Panc1 (cell line): Measurements from ENCODE around the gene CDCA4. TPM values are rescaled to one million over a fixed set of nuclear protein-coding genes. Genes with fewer than 3 reads are reported as not detected.

Experiments
- ATAC-seq: fragments of 200-7000 bp; cut with Tn5 transposase; 2 replicates; pipeline ENCODE4 v1.9.1; 2020; ENCODE audit warnings: mild to moderate bottlenecking, moderate library complexity
- BruUV-seq: library from RNA; stranded (reverse); fragments of 400-500 nt; replicated peaks from 2 replicates; lab custom pipeline; 2021; lab: Mats Ljungman, UMichigan
- CTCF ChIA-PET: fragments of 300-600 bp; sonication (Branson Sonifier 250); formaldehyde crosslinking; loops from one replicate; lab custom pipeline; 2022; ENCODE audit warnings: antibody characterized with exemption; lab: Charles Lee
- POLR2A ChIA-PET: fragments of 300-600 bp; sonication (Branson Sonifier 250); formaldehyde crosslinking; loops from one replicate; lab custom pipeline; 2022; ENCODE audit warnings: antibody characterized with exemption; lab: Charles Lee
- DNase-seq: peaks from one replicate; pipeline ENCODE4 v3.0.0-alpha.2; 2010; ENCODE audit warnings: low read depth, low spot score
- H3K27ac ChIP-seq: 2 replicates; pipeline ENCODE4 v1.5.1; 2011; ENCODE audit warnings: mild to moderate bottlenecking, low read length, inconsistent platforms
- H3K27me3 ChIP-seq: fragments of 200-500 bp; sonication (Bioruptor generic); 2 replicates; pipeline ENCODE4 v1.6.0; 2014; ENCODE audit warnings: low read length, inconsistent platforms; ENCODE audit not compliant: control insufficient read depth, insufficient read depth
- H3K36me3 ChIP-seq: fragments of 200-500 bp; sonication (Bioruptor generic); 2 replicates; pipeline ENCODE4 v1.5.1; 2014; ENCODE audit warnings: inconsistent platforms, mild to moderate bottlenecking, low read length, moderate library complexity; ENCODE audit not compliant: control insufficient read depth, insufficient read depth
- H3K4me1 ChIP-seq: 2 replicates; pipeline ENCODE4 v1.5.1; 2011; ENCODE audit warnings: inconsistent platforms, mild to moderate bottlenecking, low read length, moderate library complexity; ENCODE audit not compliant: control insufficient read depth, insufficient read depth
- H3K4me3 ChIP-seq, 2 experiments: 2 replicates each; pipeline ENCODE4 v1.5.1; 2011 to 2012; ENCODE audit warnings: low read depth in 2 of 2, low read length in 2 of 2, mild to moderate bottlenecking in 2 of 2, inconsistent platforms in 1 of 2, moderate library complexity in 1 of 2
- H3K9me3 ChIP-seq: fragments of 200-500 bp; sonication (Bioruptor generic); 2 replicates; pipeline ENCODE4 v1.5.1; 2014; ENCODE audit warnings: low read depth, mild to moderate bottlenecking, inconsistent platforms, low read length, moderate library complexity; ENCODE audit not compliant: control insufficient read depth, insufficient read depth
- CTCF ChIP-seq: fragments of 450-650 bp; IDR thresholded peaks from 2 replicates; pipeline ENCODE4 v1.5.1; 2017; ENCODE audit warnings: mild to moderate bottlenecking
- POLR2AphosphoS5 ChIP-seq: IDR thresholded peaks from 2 replicates; pipeline ENCODE4 v1.6.1; 2012; ENCODE audit warnings: mild to moderate bottlenecking, low read depth, low read length, moderate library complexity
- REST ChIP-seq, 2 experiments: IDR thresholded peaks; 2 replicates each; pipeline ENCODE4 v1.6.1; 2011 to 2012; ENCODE audit warnings: low read depth in 2 of 2, control low read depth in 1 of 2, low read length in 1 of 2, mild to moderate bottlenecking in 1 of 2, moderate library complexity in 1 of 2; ENCODE audit not compliant: insufficient read depth in 1 of 2
- SIN3A ChIP-seq: IDR thresholded peaks from 2 replicates; pipeline ENCODE4 v1.6.1; 2012; ENCODE audit warnings: low read depth, mild to moderate bottlenecking, low read length, moderate library complexity, borderline replicate concordance; ENCODE audit not compliant: insufficient read depth
- TCF7L2 ChIP-seq: IDR thresholded peaks from 2 replicates; pipeline ENCODE4 v1.6.1; 2011; ENCODE audit warnings: mild to moderate bottlenecking, low read depth, low read length, inconsistent platforms
- in situ Hi-C: cut with HindIII; loops from 2 replicates; pipeline ENCODE4 v1.10.0; 2016; ENCODE audit warnings: low sequenced_read_pairs, low pct_unique_long_range_greater_than_20kb
- intact Hi-C: fragments of 100-400 bp; cut with micrococcal nuclease; formaldehyde crosslinking; loops from one replicate; pipeline ENCODE4 v1.10.0; 2022; ENCODE audit not compliant: unreplicated experiment
- total RNA-seq: library from RNA; stranded (reverse); gene quantifications from one replicate; pipeline ENCODE4 v1.2.1, GENCODE V29; 2021; ENCODE audit not compliant: unreplicated experiment

CDCA4 gene
- total RNA-seq, 1 experiment from 2014 or later = 39.9 TPM

- ATAC-seq (no peak), DNase-seq (no peak)
- no peaks in the 10 kb centered on the region for H3K27me3 ChIP-seq
- H3K9me3 ChIP-seq = no peaks in the 10 kb centered on the region
- POLR2A ChIA-PET = no interaction called here
- TF ChIP-seq CTCF (no peak), REST (IDR thresholded peaks at IDR 0.05; ENCODE audit: insufficient read depth in 1 of 2, low read depth in 2 of 2, low read length in 1 of 2) (no peak), TCF7L2 (no peak), POLR2AphosphoS5 (no peak), SIN3A (no peak)
- BruUV-seq = no TSS peak
- H3K4me1 ChIP-seq = peaks cover 5% of the 10 kb centered on the region; the same call in 1 of the 2 replicates
- no peak overlapping the region for H3K27ac ChIP-seq
- CTCF ChIA-PET = interaction anchor here (0.6 kb wide), 1 partner anchor 24 kb away, joined by 3 read pairs; no protein-coding TSS in a partner anchor
- in situ Hi-C loops = no loop called here
- H3K4me3 ChIP-seq = no peak overlapping the region
- no peaks in the 10 kb centered on the region for H3K36me3 ChIP-seq
- intact Hi-C loops = no loop called here
These were observed 21.9 kb upstream of the CDCA4 start for GRCh38 chr14:105042813-105043212.

GRCh38 chr14:105041841-105042765, 21.2 kb upstream of the CDCA4 start:
- no TSS peak for BruUV-seq
- POLR2A ChIA-PET = no interaction called here
- ATAC-seq (no peak), DNase-seq (no peak)
- no peak overlapping the region for H3K27ac ChIP-seq
- in situ Hi-C loops = no loop called here
- CTCF ChIA-PET = interaction anchor here (0.6 kb wide), 1 partner anchor 24 kb away, joined by 3 read pairs; no protein-coding TSS in a partner anchor
- TF ChIP-seq CTCF (no peak), TCF7L2 (no peak), POLR2AphosphoS5 (no peak), REST (IDR thresholded peaks at IDR 0.05; ENCODE audit: insufficient read depth in 1 of 2, low read depth in 2 of 2, low read length in 1 of 2) (no peak), SIN3A (no peak)
- no peak overlapping the region for H3K4me3 ChIP-seq
- intact Hi-C loops = no loop called here
- H3K4me1 ChIP-seq = peaks cover 5% of the 10 kb centered on the region; the same call in 1 of the 2 replicates
- no peaks in the 10 kb centered on the region for H3K9me3 ChIP-seq
- H3K27me3 ChIP-seq = no peaks in the 10 kb centered on the region
- H3K36me3 ChIP-seq = no peaks in the 10 kb centered on the region
